Tibial nerve (tissue), 4 donors: Measurements from ENCODE around the gene KIZ. TPM values are rescaled to one million over a fixed set of nuclear protein-coding genes. Genes with fewer than 3 reads are reported as not detected.

ENCODE experiments used
- DNase-seq, 2 donors: peaks; one replicate each; pipeline ENCODE4 v3.0.0-alpha.2; 2019; ENCODE audit warnings: low spot score in 2 of 2
- H3K27ac ChIP-seq, 4 donors: fragments of 200-600 bp; sonication (generic) in 3 of 4; one replicate each; pipeline ENCODE4 v1.5.1; 2017 to 2019; ENCODE audit warnings: mild to moderate bottlenecking in 1 of 4
- H3K27me3 ChIP-seq, 2 donors: fragments of 200-600 bp; sonication (generic) in 1 of 2; one replicate each; pipeline versions ENCODE4 v1.5.1 to v1.6.0; 2017 to 2019
- H3K36me3 ChIP-seq, 3 donors: fragments of 200-600 bp; sonication (generic); one replicate each; pipeline ENCODE4 v1.5.1; 2018 to 2019
- H3K4me1 ChIP-seq, 4 donors: fragments of 200-600 bp; sonication (generic) in 3 of 4; one replicate each; pipeline ENCODE4 v1.5.1; 2017 to 2019
- H3K4me3 ChIP-seq, 4 donors: fragments of 200-600 bp; sonication (generic) in 3 of 4; one replicate each; pipeline ENCODE4 v1.5.1; 2017 to 2019; ENCODE audit warnings: mild to moderate bottlenecking in 1 of 4, moderate library complexity in 1 of 4
- H3K9me3 ChIP-seq, 4 donors: fragments of 200-600 bp; sonication (generic) in 3 of 4; one replicate each; pipeline ENCODE4 v1.5.1; 2017 to 2019
- CTCF ChIP-seq, 5 experiments: fragments of 200-600 bp in 3 of 5; fragments of 450-650 bp in 2 of 5; sonication (generic) in 3 of 5; IDR thresholded peaks; one replicate each; pipeline ENCODE4 v1.5.1; 2016 to 2019; ENCODE audit warnings: antibody characterized with exemption in 5 of 5, mild to moderate bottlenecking in 3 of 5, moderate library complexity in 2 of 5
- EP300 ChIP-seq, 2 donors: sonication (generic); formaldehyde crosslinking; IDR thresholded peaks; one replicate each; pipeline ENCODE4 v1.6.1; 2017; ENCODE audit warnings: antibody characterized with exemption in 2 of 2, mild to moderate bottlenecking in 1 of 2
- POLR2A ChIP-seq, 2 donors: fragments of 450-650 bp; IDR thresholded peaks; one replicate each; pipeline ENCODE4 v1.6.1; 2017; ENCODE audit warnings: antibody characterized with exemption in 2 of 2, mild to moderate bottlenecking in 2 of 2, moderate library complexity in 2 of 2
- WGBS, 2 donors: methylation state at CpG; one replicate each; pipeline ENCODE4 v1.1.5; 2018; 5-methylcytosine and 5-hydroxymethylcytosine counted together
- total RNA-seq, 4 donors: library from RNA; depleted of rRNA; stranded (reverse); fragments of >200 nt; gene quantifications; one replicate each; pipeline ENCODE4 v1.1.0, GENCODE V29; 2016

The KIZ gene
- total RNA-seq, 4 donors from 2014 or later = 19.8 to 58.6 (median 54.9) TPM

- Histone ChIP-seq H3K4me1 (no peaks in the 10 kb centered on the region), H3K27ac (no peak overlapping the region), H3K9me3 (no peaks in the 10 kb centered on the region), H3K4me3 (no peak overlapping the region), H3K36me3 (peaks cover 0 to 36% (median 2%) of the 10 kb centered on the region in 3 donors), H3K27me3 (no peaks in the 10 kb centered on the region)
- no peak for DNase-seq
- 90% methylated on average over 4 of the region's 4 CpGs for WGBS, 2 donors
- TF ChIP-seq EP300 (IDR thresholded peaks at IDR 0.05) (no peak), CTCF (IDR thresholded peaks at IDR 0.05) (no peak), POLR2A (IDR thresholded peaks at IDR 0.05) (no peak)
Measured at GRCh38 chr20:21224217-21224616, 98.3 kb downstream of the KIZ start.

- peaks cover 0 to 47% (median 3%) of the 10 kb centered on the region in 3 donors for H3K36me3 ChIP-seq
- no peaks in the 10 kb centered on the region for H3K9me3 ChIP-seq
- H3K4me1 ChIP-seq = no peaks in the 10 kb centered on the region
- no peaks in the 10 kb centered on the region for H3K27me3 ChIP-seq
- DNase-seq = no peak
- 88 to 93% methylated on average over 6 of the region's 6 CpGs for WGBS, 2 donors
- H3K27ac ChIP-seq = no peak overlapping the region
- TF ChIP-seq EP300 (IDR thresholded peaks at IDR 0.05) = no peak
- no peak for TF ChIP-seq CTCF (IDR thresholded peaks at IDR 0.05)
- TF ChIP-seq POLR2A (IDR thresholded peaks at IDR 0.05) = no peak
- H3K4me3 ChIP-seq = no peak overlapping the region
Measured at GRCh38 chr20:21225215-21225947, 99.5 kb downstream of the KIZ start.

DNA sequence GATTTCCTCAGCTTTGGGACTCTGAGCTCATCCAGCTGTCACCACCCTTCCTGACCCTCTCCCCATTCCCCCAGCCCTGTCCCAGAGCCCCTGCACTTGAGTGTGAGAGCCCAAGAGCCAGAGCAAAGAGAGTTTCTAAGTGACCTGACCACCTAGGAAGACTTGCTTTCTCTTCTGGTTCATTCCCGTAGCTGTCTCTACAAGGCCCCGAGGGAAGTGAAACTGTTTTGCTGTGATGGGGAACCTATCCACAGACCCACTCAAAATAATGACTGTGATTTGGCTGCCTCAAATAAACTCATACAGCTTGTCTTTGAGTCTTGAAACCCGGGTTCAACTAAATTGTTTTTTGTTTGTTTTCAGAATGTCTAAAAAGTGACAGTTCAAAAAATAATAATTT is 102.6 kb downstream of the KIZ start:
- Histone ChIP-seq H3K4me3 (no peak overlapping the region), H3K36me3 (peaks cover 0 to 72% (median 3%) of the 10 kb centered on the region in 3 donors), H3K4me1 (no peaks in the 10 kb centered on the region), H3K27ac (no peak overlapping the region), H3K9me3 (no peaks in the 10 kb centered on the region), H3K27me3 (no peaks in the 10 kb centered on the region)
- DNase-seq = no peak
- TF ChIP-seq POLR2A (IDR thresholded peaks at IDR 0.05) (no peak), EP300 (IDR thresholded peaks at IDR 0.05) (no peak), CTCF (IDR thresholded peaks at IDR 0.05) (no peak)
- WGBS, 2 donors = 74 to 77% methylated on average over 3 of the region's 3 CpGs

DNA sequence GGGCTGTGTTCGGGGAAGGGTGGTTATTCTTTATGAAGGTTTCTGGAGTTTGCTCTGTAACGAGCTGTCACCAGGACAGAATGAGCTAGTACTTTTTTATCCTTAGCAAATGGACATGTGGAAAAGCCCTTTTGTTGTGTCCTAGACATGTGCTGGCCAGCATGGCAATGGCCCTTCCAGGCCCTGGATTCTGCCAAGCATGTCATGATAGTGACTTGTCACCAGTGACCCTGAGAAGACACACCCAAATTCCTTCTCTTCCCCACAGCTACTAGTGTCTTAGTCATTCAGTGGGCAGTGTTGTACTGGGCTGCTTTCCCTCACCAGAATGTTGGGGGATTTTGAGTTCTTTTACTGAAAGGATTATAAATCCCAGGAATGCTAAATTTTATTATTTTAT is 103.3 kb downstream of the KIZ start:
- DNase-seq = no peak
- Histone ChIP-seq H3K4me1 (no peaks in the 10 kb centered on the region), H3K27ac (no peak overlapping the region), H3K36me3 (peaks cover 0 to 67% (median 3%) of the 10 kb centered on the region in 3 donors), H3K27me3 (no peaks in the 10 kb centered on the region), H3K9me3 (no peaks in the 10 kb centered on the region), H3K4me3 (no peak overlapping the region)
- whole genome bisulfite sequencing, 2 donors = 83 to 89% methylated on average over 2 of the region's 2 CpGs
- TF ChIP-seq EP300 (IDR thresholded peaks at IDR 0.05) (no peak), CTCF (IDR thresholded peaks at IDR 0.05) (no peak), POLR2A (IDR thresholded peaks at IDR 0.05) (no peak)

DNA sequence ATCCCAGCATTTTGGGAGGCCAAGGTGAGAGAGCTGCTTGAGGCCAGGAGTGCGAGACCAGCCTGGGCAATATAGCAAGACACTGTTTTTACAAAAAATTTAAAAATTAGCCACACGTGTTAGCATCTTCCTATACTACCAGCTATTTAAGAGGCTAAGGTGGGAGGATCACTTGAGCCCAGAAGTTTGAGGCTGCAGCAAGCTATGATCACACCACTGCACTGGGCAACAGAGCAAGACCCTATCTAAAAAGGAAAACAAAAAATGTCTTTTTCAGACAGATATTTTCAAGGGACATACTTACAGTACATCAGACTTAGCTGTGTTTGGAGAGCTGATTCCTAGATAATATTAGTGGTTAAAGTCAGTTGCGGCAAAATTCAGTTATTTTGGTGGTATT is 104.3 kb downstream of the KIZ start:
- 95 to 99% methylated on average over 3 of the region's 3 CpGs for WGBS, 2 donors
- H3K9me3 ChIP-seq = no peaks in the 10 kb centered on the region
- H3K36me3 ChIP-seq = peaks cover 0 to 67% (median 3%) of the 10 kb centered on the region in 3 donors
- H3K4me3 ChIP-seq = no peak overlapping the region
- no peak overlapping the region for H3K27ac ChIP-seq
- no peaks in the 10 kb centered on the region for H3K27me3 ChIP-seq
- no peaks in the 10 kb centered on the region for H3K4me1 ChIP-seq
- DNase-seq = no peak
- TF ChIP-seq CTCF (IDR thresholded peaks at IDR 0.05) = no peak
- TF ChIP-seq EP300 (IDR thresholded peaks at IDR 0.05) = no peak
- TF ChIP-seq POLR2A (IDR thresholded peaks at IDR 0.05) = no peak
